Measurements from ENCODE around the gene UGGT1. TPM values are rescaled to one million over a fixed set of nuclear protein-coding genes. Genes with fewer than 3 reads are reported as not detected.

The UGGT1 gene
- total and polyA plus RNA-seq, 12 donors: 6.5 to 44.0 (median 28.4) TPM

DNA sequence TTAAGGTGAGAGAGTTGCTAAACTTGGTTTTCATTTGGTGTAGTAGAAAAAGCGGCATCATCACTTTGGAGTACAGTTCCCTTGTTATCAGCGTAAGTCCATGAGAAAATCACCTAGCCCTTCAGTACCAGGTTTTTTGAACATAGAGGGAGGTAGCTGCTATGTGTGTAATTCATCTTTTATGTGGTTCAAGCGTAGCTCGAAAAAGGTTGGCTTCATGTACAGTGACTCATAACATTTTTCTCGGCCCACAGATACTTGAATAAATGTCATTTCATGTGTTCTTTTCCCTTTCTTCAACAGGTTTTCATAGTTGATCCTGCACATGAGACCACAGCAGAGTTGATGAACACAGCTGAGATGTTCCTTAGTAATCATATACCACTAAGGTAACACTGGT, 43.6 kb downstream of the UGGT1 start:
- peaks cover 0 to 100% (median 74%) of the 10 kb centered on the region in 9 donors for H3K36me3 ChIP-seq
- no peaks in the 10 kb centered on the region for H3K4me1 ChIP-seq
- TF ChIP-seq, protein P1, sequence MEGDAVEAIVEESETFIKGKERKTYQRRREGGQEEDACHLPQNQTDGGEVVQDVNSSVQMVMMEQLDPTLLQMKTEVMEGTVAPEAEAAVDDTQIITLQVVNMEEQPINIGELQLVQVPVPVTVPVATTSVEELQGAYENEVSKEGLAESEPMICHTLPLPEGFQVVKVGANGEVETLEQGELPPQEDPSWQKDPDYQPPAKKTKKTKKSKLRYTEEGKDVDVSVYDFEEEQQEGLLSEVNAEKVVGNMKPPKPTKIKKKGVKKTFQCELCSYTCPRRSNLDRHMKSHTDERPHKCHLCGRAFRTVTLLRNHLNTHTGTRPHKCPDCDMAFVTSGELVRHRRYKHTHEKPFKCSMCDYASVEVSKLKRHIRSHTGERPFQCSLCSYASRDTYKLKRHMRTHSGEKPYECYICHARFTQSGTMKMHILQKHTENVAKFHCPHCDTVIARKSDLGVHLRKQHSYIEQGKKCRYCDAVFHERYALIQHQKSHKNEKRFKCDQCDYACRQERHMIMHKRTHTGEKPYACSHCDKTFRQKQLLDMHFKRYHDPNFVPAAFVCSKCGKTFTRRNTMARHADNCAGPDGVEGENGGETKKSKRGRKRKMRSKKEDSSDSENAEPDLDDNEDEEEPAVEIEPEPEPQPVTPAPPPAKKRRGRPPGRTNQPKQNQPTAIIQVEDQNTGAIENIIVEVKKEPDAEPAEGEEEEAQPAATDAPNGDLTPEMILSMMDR (IDR thresholded peaks at IDR 0.05): no peak
- ATAC-seq: no peak
- no peak overlapping the region for H3K27ac ChIP-seq
- H3K9me3 ChIP-seq: no peaks in the 10 kb centered on the region
- no peak for DNase-seq
- H3K27me3 ChIP-seq: no peaks in the 10 kb centered on the region
- WGBS, 2 donors: 96 to 97% methylated on average over 5 of the region's 5 CpGs
- intact Hi-C loops (cut with DNase I): no loop called here
- no peak overlapping the region for H3K4me3 ChIP-seq

DNA sequence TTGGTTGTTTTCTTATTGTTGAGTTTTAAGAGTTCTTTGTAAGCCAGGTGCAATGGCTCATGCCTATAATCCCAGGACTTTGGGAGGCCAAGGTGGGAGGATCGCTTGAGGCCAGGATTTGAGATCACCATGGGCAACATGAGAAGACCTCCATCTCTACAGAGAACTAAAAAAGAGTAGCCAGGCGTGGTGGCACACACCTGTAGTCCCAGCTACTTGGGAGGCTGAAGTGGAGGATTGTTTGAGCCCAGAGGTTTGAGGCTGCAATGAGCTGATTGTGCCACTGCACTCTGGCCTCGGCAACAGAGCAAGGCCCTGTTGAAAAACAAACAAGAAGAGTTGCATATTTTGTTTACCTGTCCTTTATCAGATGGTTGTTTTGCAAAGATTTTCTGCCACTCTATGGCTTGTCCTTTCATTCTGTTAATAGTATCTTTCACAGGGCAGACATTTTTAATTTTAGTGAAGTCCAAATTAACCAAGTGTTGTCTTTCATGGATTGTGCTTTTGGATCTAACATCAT, 46.2 kb downstream of the UGGT1 start:
- ATAC-seq (no peak), DNase-seq (no peak)
- intact Hi-C loops (cut with DNase I): no loop called here
- Histone ChIP-seq H3K4me3 (no peak overlapping the region), H3K27ac (no peak overlapping the region), H3K4me1 (no peaks in the 10 kb centered on the region), H3K9me3 (no peaks in the 10 kb centered on the region), H3K27me3 (no peaks in the 10 kb centered on the region), H3K36me3 (peaks cover 0 to 100% (median 62%) of the 10 kb centered on the region in 9 donors)
- TF ChIP-seq, protein P1 (IDR thresholded peaks at IDR 0.05): no peak
- WGBS, 2 donors: 96 to 98% methylated on average over 3 of the region's 3 CpGs

DNA sequence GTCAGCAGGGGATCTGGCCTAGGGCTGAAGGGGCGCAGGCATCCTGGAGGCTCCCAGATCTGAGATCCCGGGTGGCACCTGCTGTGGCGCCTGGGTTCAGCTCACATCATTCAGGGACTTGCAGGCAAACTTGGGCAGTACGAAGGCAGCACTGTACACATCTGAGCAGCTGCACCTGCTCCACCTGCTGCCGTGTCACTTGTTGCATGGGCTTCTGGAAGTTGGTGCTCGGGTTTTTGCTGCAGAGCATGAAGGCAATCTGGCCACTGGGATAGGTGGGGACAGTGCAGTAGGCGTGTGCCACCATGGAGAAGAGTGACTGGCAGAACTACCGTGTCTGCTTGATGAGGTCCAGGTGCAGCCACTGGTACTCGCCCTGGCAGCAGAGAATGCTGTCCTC, 48.6 kb downstream of the UGGT1 start:
- Histone ChIP-seq H3K27ac (no peak overlapping the region), H3K27me3 (no peaks in the 10 kb centered on the region), H3K4me1 (no peaks in the 10 kb centered on the region), H3K9me3 (no peaks in the 10 kb centered on the region), H3K4me3 (no peak overlapping the region), H3K36me3 (peaks cover 0 to 100% (median 42%) of the 10 kb centered on the region in 9 donors)
- intact Hi-C loops (cut with DNase I): loop anchor here in 1 of 10 donors (10.0 kb wide), 1 partner anchor 255 kb away; the partner anchor contains the start of gene AMMECR1L
- ATAC-seq: no peak
- no peak for DNase-seq
- TF ChIP-seq, protein P1 (IDR thresholded peaks at IDR 0.05): no peak
- 95 to 99% methylated on average over 9 of the region's 9 CpGs for WGBS, 2 donors

DNA sequence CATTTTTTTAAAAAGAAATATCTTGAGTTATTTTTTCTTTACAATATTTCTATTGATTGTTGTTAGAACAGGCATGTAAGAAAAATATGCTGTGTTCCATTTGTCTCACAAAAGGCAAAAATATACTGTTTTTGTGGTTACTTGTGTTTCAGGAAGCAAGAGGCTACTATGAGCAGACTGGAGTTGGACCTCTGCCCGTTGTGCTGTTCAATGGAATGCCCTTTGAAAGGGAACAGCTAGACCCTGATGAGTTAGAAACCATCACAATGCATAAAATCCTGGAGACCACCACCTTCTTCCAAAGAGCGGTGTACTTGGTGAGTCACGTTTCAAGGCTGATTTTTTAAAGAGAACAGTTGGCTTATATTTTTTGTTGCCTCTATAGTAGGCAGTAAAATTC, 54.7 kb downstream of the UGGT1 start:
- no peaks in the 10 kb centered on the region for H3K9me3 ChIP-seq
- TF ChIP-seq, protein P1 (IDR thresholded peaks at IDR 0.05): no peak
- 84 to 88% methylated on average over 3 of the region's 3 CpGs for WGBS, 2 donors
- no peak overlapping the region for H3K4me3 ChIP-seq
- peaks cover 0 to 100% (median 15%) of the 10 kb centered on the region in 9 donors for H3K36me3 ChIP-seq
- H3K27me3 ChIP-seq: no peaks in the 10 kb centered on the region
- DNase-seq (no peak), ATAC-seq (no peak)
- H3K4me1 ChIP-seq: peaks cover 0 to 5% (median 0%) of the 10 kb centered on the region in 9 donors
- intact Hi-C loops (cut with DNase I): loop anchor here in 1 of 10 donors (10.0 kb wide), 1 partner anchor 261 kb away; the partner anchor contains the start of gene AMMECR1L
- no peak overlapping the region for H3K27ac ChIP-seq

Measured in heart right ventricle (tissue), 16 donors.